Gastrocnemius medialis (tissue), 4 donors: ENCODE data around the gene ANKMY1.

Source experiments
- POLR2A ChIP-seq, 2 donors: fragments of 450-650 bp; IDR thresholded peaks; one replicate each; pipeline ENCODE4 v1.6.1; 2017; ENCODE audit warnings: antibody characterized with exemption in 2 of 2, mild to moderate bottlenecking in 2 of 2, moderate library complexity in 2 of 2
- TF ChIP-seq, protein P1 (sequence below), 5 experiments: fragments of 450-650 bp in 3 of 5; fragments of 200-600 bp in 2 of 5; sonication (generic) in 2 of 5; IDR thresholded peaks in 4 of 5; conservative IDR thresholded peaks in 1 of 5; 1 replicate in 4 of 5; 2 replicates in 1 of 5; pipeline ENCODE4 v1.5.1; 2016 to 2019; ENCODE audit warnings: antibody characterized with exemption in 5 of 5, mild to moderate bottlenecking in 3 of 5, moderate library complexity in 3 of 5

- TF ChIP-seq, protein P1, sequence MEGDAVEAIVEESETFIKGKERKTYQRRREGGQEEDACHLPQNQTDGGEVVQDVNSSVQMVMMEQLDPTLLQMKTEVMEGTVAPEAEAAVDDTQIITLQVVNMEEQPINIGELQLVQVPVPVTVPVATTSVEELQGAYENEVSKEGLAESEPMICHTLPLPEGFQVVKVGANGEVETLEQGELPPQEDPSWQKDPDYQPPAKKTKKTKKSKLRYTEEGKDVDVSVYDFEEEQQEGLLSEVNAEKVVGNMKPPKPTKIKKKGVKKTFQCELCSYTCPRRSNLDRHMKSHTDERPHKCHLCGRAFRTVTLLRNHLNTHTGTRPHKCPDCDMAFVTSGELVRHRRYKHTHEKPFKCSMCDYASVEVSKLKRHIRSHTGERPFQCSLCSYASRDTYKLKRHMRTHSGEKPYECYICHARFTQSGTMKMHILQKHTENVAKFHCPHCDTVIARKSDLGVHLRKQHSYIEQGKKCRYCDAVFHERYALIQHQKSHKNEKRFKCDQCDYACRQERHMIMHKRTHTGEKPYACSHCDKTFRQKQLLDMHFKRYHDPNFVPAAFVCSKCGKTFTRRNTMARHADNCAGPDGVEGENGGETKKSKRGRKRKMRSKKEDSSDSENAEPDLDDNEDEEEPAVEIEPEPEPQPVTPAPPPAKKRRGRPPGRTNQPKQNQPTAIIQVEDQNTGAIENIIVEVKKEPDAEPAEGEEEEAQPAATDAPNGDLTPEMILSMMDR (IDR thresholded peaks at IDR 0.05 in 4 of 5, conservative IDR thresholded peaks at IDR 0.05 in 1 of 5), result no peak
- TF ChIP-seq POLR2A (IDR thresholded peaks at IDR 0.05), result no peak
Observed at GRCh38 chr2:240591226-240591625, 33.4 kb upstream of the ANKMY1 start.
